Endothelial cell of umbilical vein (primary cell): ENCODE measurements around the gene DYNLT2.

Source experiments
- EZH2 ChIP-seq: IDR thresholded peaks from 2 replicates; pipeline ENCODE4 v1.6.1; 2012; ENCODE audit warnings: borderline replicate concordance, low read depth, mild to moderate bottlenecking, moderate library complexity, low read length, inconsistent platforms; ENCODE audit not compliant: severe bottlenecking
- GATA2 ChIP-seq: IDR thresholded peaks from 2 replicates; pipeline ENCODE4 v1.7.0; 2011; ENCODE audit warnings: low read depth, mild to moderate bottlenecking, moderate library complexity, mixed read lengths, low read length; ENCODE audit not compliant: insufficient read length, insufficient read depth
- POLR2AphosphoS5 ChIP-seq: IDR thresholded peaks from 2 replicates; pipeline ENCODE4 v1.6.1; 2012; ENCODE audit warnings: low read depth, mild to moderate bottlenecking, control low read depth, low read length, moderate library complexity; ENCODE audit not compliant: insufficient read depth
- TF ChIP-seq, protein P1 (sequence below), 2 donors: IDR thresholded peaks; 1 replicate in 1 of 2; 2 replicates in 1 of 2; pipeline ENCODE4 v1.5.1; 2011; ENCODE audit warnings: low read length in 2 of 2, mild to moderate bottlenecking in 2 of 2, moderate library complexity in 2 of 2, control low read depth in 1 of 2, inconsistent platforms in 1 of 2, low read depth in 1 of 2; ENCODE audit not compliant: insufficient read depth in 1 of 2; ENCODE audit errors: extremely low read depth in 1 of 2

DNA sequence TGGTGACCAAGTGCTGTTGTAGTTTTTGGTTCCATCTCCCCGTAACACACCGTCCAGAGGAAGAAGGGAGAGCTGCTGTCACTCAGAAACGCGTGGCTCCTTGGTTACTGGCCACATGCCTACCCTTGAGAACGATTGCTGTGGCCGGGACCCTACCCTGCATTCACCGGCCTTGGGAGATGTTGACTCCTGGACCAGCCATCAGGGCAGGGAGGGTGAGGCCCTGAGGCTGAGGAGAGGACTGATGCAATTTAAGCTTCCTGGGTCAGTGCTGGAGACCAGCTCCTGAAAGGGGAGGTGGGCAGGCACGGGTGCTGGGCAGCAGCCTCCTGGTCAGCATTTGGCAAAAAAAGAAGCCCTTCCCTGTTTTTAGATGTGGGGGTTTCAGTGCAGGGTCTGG, 31.6 kb upstream of the DYNLT2 start:
- no peak for TF ChIP-seq EZH2
- TF ChIP-seq POLR2AphosphoS5, result no peak
- TF ChIP-seq GATA2, result no peak
- TF ChIP-seq, protein P1, sequence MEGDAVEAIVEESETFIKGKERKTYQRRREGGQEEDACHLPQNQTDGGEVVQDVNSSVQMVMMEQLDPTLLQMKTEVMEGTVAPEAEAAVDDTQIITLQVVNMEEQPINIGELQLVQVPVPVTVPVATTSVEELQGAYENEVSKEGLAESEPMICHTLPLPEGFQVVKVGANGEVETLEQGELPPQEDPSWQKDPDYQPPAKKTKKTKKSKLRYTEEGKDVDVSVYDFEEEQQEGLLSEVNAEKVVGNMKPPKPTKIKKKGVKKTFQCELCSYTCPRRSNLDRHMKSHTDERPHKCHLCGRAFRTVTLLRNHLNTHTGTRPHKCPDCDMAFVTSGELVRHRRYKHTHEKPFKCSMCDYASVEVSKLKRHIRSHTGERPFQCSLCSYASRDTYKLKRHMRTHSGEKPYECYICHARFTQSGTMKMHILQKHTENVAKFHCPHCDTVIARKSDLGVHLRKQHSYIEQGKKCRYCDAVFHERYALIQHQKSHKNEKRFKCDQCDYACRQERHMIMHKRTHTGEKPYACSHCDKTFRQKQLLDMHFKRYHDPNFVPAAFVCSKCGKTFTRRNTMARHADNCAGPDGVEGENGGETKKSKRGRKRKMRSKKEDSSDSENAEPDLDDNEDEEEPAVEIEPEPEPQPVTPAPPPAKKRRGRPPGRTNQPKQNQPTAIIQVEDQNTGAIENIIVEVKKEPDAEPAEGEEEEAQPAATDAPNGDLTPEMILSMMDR (IDR thresholded peaks at IDR 0.05; ENCODE audit: extremely low read depth in 1 of 2, insufficient read depth in 1 of 2, low read depth in 1 of 2, low read length in 2 of 2), result no peak
